ENCODE data around the gene PHKA2. TPM values are rescaled to one million over a fixed set of nuclear protein-coding genes. Genes with fewer than 3 reads are reported as not detected.

Gene PHKA2
- total and polyA plus RNA-seq, 4 donors: 28.9 to 82.3 (median 41.9) TPM

- H3K4me1 ChIP-seq (ENCODE audit: control insufficient read depth in 4 of 4, insufficient read depth in 4 of 4, low read length in 3 of 4): peaks cover 4 to 32% (median 22%) of the 10 kb centered on the region in 4 donors
- H3K27me3 ChIP-seq (ENCODE audit: control insufficient read depth in 4 of 4, insufficient read depth in 4 of 4, low read length in 3 of 4): no peaks in the 10 kb centered on the region
- no peak overlapping the region for H3K9ac ChIP-seq (ENCODE audit: low read depth in 1 of 2, low read length in 2 of 2)
- H3K9me3 ChIP-seq (ENCODE audit: control insufficient read depth in 4 of 4, low read length in 3 of 4): no peaks in the 10 kb centered on the region
- WGBS: 94% methylated on average over 5 of the region's 5 CpGs
- TF ChIP-seq NR2F2 (IDR thresholded peaks at IDR 0.05) (no peak), JUND (IDR thresholded peaks at IDR 0.05) (no peak), YY1 (IDR thresholded peaks at IDR 0.05) (no peak), HNF4A (conservative IDR thresholded peaks at IDR 0.05) (no peak), ZBTB33 (IDR thresholded peaks at IDR 0.05) (no peak), EGR1 (IDR thresholded peaks at IDR 0.05; ENCODE audit: low read depth in 2 of 2) (no peak), SP1 (IDR thresholded peaks at IDR 0.05) (no peak), RAD21 (IDR thresholded peaks at IDR 0.05) (no peak), FOXA1 (IDR thresholded peaks at IDR 0.05) (no peak), REST (IDR thresholded peaks at IDR 0.05) (no peak), FOXA2 (IDR thresholded peaks at IDR 0.05) (no peak), ATF3 (IDR thresholded peaks at IDR 0.05) (no peak), RXRA (IDR thresholded peaks at IDR 0.05) (no peak), CTCF (IDR thresholded peaks at IDR 0.05; ENCODE audit: low read depth, low read length, missing input control) (no peak), MAX (IDR thresholded peaks at IDR 0.05) (no peak), HNF4G (IDR thresholded peaks at IDR 0.05) (no peak), TAF1 (conservative IDR thresholded peaks at IDR 0.05) (no peak), GABPA (IDR thresholded peaks at IDR 0.05 in 1 of 2, conservative IDR thresholded peaks at IDR 0.05 in 1 of 2) (no peak)
- no peak for DNase-seq (ENCODE audit: low spot score)
- no peak overlapping the region for H3K27ac ChIP-seq (ENCODE audit: low read depth in 1 of 2, low read length in 2 of 2)
- H3K4me3 ChIP-seq (ENCODE audit: low read depth in 1 of 3, low read length in 3 of 3): no peak overlapping the region
- peaks cover 1 to 28% (median 13%) of the 10 kb centered on the region in 4 donors for H3K36me3 ChIP-seq (ENCODE audit: control insufficient read depth in 4 of 4, insufficient read depth in 3 of 4, low read depth in 1 of 4, low read length in 3 of 4)
These were observed 46.7 kb downstream of the PHKA2 start for GRCh38 chrX:18937173-18937572.

All from liver (tissue), 9 donors.